ENCODE measurements around the gene SREK1IP1. TPM values are rescaled to one million over a fixed set of nuclear protein-coding genes. Genes with fewer than 3 reads are reported as not detected.

SREK1IP1 gene
- total RNA-seq, 2 donors from 2014 or later, result 8.5 to 12.1 TPM

- no peak for TF ChIP-seq CTCF (IDR thresholded peaks at IDR 0.05)
- no peaks in the 10 kb centered on the region for H3K36me3 ChIP-seq
- no peak for ATAC-seq (ENCODE audit: insufficient number of reproducible peaks, low FRiP score, low read depth)
Measured at GRCh38 chr5:64678374-64678773, 90.1 kb downstream of the SREK1IP1 start.

GRCh38 chr5:64671678-64672077, 96.8 kb downstream of the SREK1IP1 start:
- H3K27me3 ChIP-seq (replicated peaks; ENCODE audit: insufficient read depth), result no peaks in the 10 kb centered on the region
- no peaks in the 10 kb centered on the region for H3K36me3 ChIP-seq
- H3K4me1 ChIP-seq (ENCODE audit: control insufficient read depth in 1 of 2, low read depth in 2 of 2), result no peaks in the 10 kb centered on the region
- no peak overlapping the region for H3K27ac ChIP-seq
- no peaks in the 10 kb centered on the region for H3K9me3 ChIP-seq
- no peak for DNase-seq (ENCODE audit: low spot score)
- no peak overlapping the region for H3K4me3 ChIP-seq
- no peak for TF ChIP-seq CTCF (IDR thresholded peaks at IDR 0.05)
- no peak for ATAC-seq (ENCODE audit: insufficient number of reproducible peaks, low FRiP score, low read depth)

More at GRCh38 chr5:64678374-64678773, 90.1 kb downstream of the SREK1IP1 start:
- H3K4me1 ChIP-seq (ENCODE audit: control insufficient read depth in 1 of 2, low read depth in 2 of 2), result no peaks in the 10 kb centered on the region
- no peak for DNase-seq (ENCODE audit: low spot score)
- no peak overlapping the region for H3K4me3 ChIP-seq
- no peak overlapping the region for H3K27ac ChIP-seq
- H3K27me3 ChIP-seq (replicated peaks; ENCODE audit: insufficient read depth), result no peaks in the 10 kb centered on the region
- no peaks in the 10 kb centered on the region for H3K9me3 ChIP-seq

GRCh38 chr5:64670277-64670676, 98.2 kb downstream of the SREK1IP1 start:
- Histone ChIP-seq H3K36me3 (no peaks in the 10 kb centered on the region), H3K27ac (no peak overlapping the region), H3K9me3 (no peaks in the 10 kb centered on the region), H3K4me3 (no peak overlapping the region), H3K27me3 (replicated peaks; ENCODE audit: insufficient read depth) (no peaks in the 10 kb centered on the region), H3K4me1 (ENCODE audit: control insufficient read depth in 1 of 2, low read depth in 2 of 2) (no peaks in the 10 kb centered on the region)
- ATAC-seq (ENCODE audit: insufficient number of reproducible peaks, low FRiP score, low read depth) (no peak), DNase-seq (ENCODE audit: low spot score) (no peak)
- no peak for TF ChIP-seq CTCF (IDR thresholded peaks at IDR 0.05)

Other genes starting within 250 kb of the SREK1IP1 start
- gene SHISAL2B, start 78.2 kb downstream of the SREK1IP1 start, total RNA-seq, result not detected
- 10 to 100 TPM; 13.4 to 24.8 TPM for gene CWC27, start 239 bp upstream of the SREK1IP1 start, total RNA-seq